K562 (cell line): Measurements from ENCODE around the gene SLC34A1. TPM values are rescaled to one million over a fixed set of nuclear protein-coding genes. Genes with fewer than 3 reads are reported as not detected.
A peak's percentile ranks its signal among the peaks of the same experiment; 100 is the strongest.

ENCODE experiments used
- ESRRA ChIP-seq: fragments of 450-650 bp; IDR thresholded peaks from 2 replicates; pipeline ENCODE4 v1.6.1; 2014; ENCODE audit warnings: low read depth, mild to moderate bottlenecking, moderate library complexity, borderline replicate concordance
- ETS2 ChIP-seq: IDR thresholded peaks from 2 replicates; pipeline ENCODE4 v1.6.1; 2016; ENCODE audit warnings: borderline replicate concordance, missing genetic modification characterization, mild to moderate bottlenecking, moderate library complexity, missing compliant biosample characterization; ENCODE audit not compliant: poor library complexity, severe bottlenecking
- MECOM ChIP-seq: fragments of 250-450 bp; sonication (Bioruptor Pico); IDR thresholded peaks from 2 replicates; pipeline ENCODE4 v1.8.0; 2022; ENCODE audit warnings: inconsistent platforms
- PTRF ChIP-seq: fragments of 450-650 bp; IDR thresholded peaks from 2 replicates; pipeline ENCODE4 v1.6.1; 2016; ENCODE audit warnings: mild to moderate bottlenecking, missing genetic modification characterization, missing compliant biosample characterization
- RBM39 ChIP-seq: fragments of 200-400 bp; formaldehyde crosslinking; optimal IDR thresholded peaks from 2 replicates; pipeline ENCODE3; 2018; ENCODE audit warnings: low read depth, low read length
- RHOXF2B ChIP-seq: fragments of 250-450 bp; sonication (Bioruptor Pico); conservative IDR thresholded peaks from 2 replicates; pipeline ENCODE4 v1.5.1; 2021
- SIX5 ChIP-seq, 2 experiments: IDR thresholded peaks; 2 replicates each; pipeline ENCODE4 v1.6.1; 2011; ENCODE audit warnings: low read length in 2 of 2, borderline replicate concordance in 1 of 2, low read depth in 1 of 2, mild to moderate bottlenecking in 1 of 2, moderate library complexity in 1 of 2; ENCODE audit not compliant: insufficient read depth in 1 of 2
- SNRNP70 ChIP-seq: fragments of 200-400 bp; formaldehyde crosslinking; optimal IDR thresholded peaks from 2 replicates; pipeline ENCODE3; 2017; ENCODE audit warnings: low read depth, low read length
- XRCC4 ChIP-seq: IDR thresholded peaks from one replicate; pipeline ENCODE4 v1.6.1; 2011; ENCODE audit not compliant: insufficient read depth, insufficient read length; ENCODE audit errors: extremely low read depth
- ZBTB40 ChIP-seq, 2 experiments: fragments of 450-650 bp in 1 of 2; sonication (generic) in 1 of 2; formaldehyde crosslinking in 1 of 2; IDR thresholded peaks; 2 replicates each; pipeline versions ENCODE4 v1.7.1 to v1.9.0; 2016 to 2022; ENCODE audit warnings: inconsistent platforms in 1 of 2, mild to moderate bottlenecking in 1 of 2, missing genetic modification reagents in 1 of 2
- ZBTB43 ChIP-seq: sonication (generic); formaldehyde crosslinking; IDR thresholded peaks from 2 replicates; pipeline ENCODE4 v1.8.0; 2023; ENCODE audit warnings: mild to moderate bottlenecking, missing genetic modification reagents
- ZFP36 ChIP-seq: fragments of 150-350 bp; IDR thresholded peaks from 2 replicates; pipeline ENCODE4 v1.6.1; 2018; ENCODE audit warnings: low read length, low read depth; ENCODE audit not compliant: partially characterized antibody
- ZNF696 ChIP-seq: fragments of 250-450 bp; sonication (Bioruptor Pico); conservative IDR thresholded peaks from 2 replicates; pipeline ENCODE4 v1.4.0; 2020; ENCODE audit warnings: mild to moderate bottlenecking, moderate library complexity
- polyA plus RNA-seq, 8 experiments: library from polyadenylated mRNA; depleted of rRNA in 4 of 8; stranded (reverse) in 5 of 8; unstranded in 3 of 8; fragments of >200 nt; fragmentation: Nextera tagmentation in 2 of 8; fragmentation: Illumina TruSeq in 1 of 8; extraction: Ambion mirVana in 2 of 8; extraction: Trizol in 1 of 8; gene quantifications; 2 replicates each; pipeline versions ENCODE4 v1.2.1 to v1.2.3, GENCODE V29; 2011 to 2014; ENCODE audit warnings: inconsistent platforms in 1 of 8, missing spikeins in 1 of 8
- total RNA-seq, 7 experiments: library from RNA; depleted of rRNA in 6 of 7; stranded (reverse); fragments of >200 nt in 6 of 7; fragmentation: Illumina TruSeq in 2 of 7; extraction: Trizol in 2 of 7; gene quantifications; 2 replicates each; pipeline versions ENCODE4 v1.2.1 to v1.2.3, GENCODE V29; 2011 to 2021; ENCODE audit warnings: low replicate concordance in 1 of 7

Gene SLC34A1
- total and polyA plus RNA-seq, 9 of the 15 experiments (the other 6 are each of a cell fraction or from before 2014, with no cell fraction given), result not detected

- peak; percentile 12; the same call in 1 of the 2 replicates for TF ChIP-seq ESRRA
- no peak for TF ChIP-seq SNRNP70
- 0 out of 2 replicates have a peak, but pooled peaks have one; percentile 5 for TF ChIP-seq ZBTB43 (CRISPR knock-in tag)
- no peak for TF ChIP-seq ZBTB40 (IDR thresholded peaks at IDR 0.05)
- TF ChIP-seq ZBTB40 (CRISPR knock-in tag; IDR thresholded peaks at IDR 0.05), result no peak
- no peak for TF ChIP-seq PTRF (tag)
- no peak for TF ChIP-seq RBM39
- TF ChIP-seq ZNF696 (CRISPR knock-in tag), result no peak
- no peak for TF ChIP-seq ETS2 (tag)
- no peak for TF ChIP-seq SIX5 (IDR thresholded peaks at IDR 0.05; ENCODE audit: borderline replicate concordance in 1 of 2, insufficient read depth in 1 of 2, low read depth in 1 of 2, low read length in 2 of 2)
- TF ChIP-seq RHOXF2B (CRISPR knock-in tag), result no peak
- TF ChIP-seq MECOM (CRISPR knock-in tag), result no peak
- TF ChIP-seq ZFP36, result peak; percentile 4
- TF ChIP-seq XRCC4, result no peak
Measured at GRCh38 chr5:177403792-177404640, 19.8 kb downstream of the SLC34A1 start (continued).
